Measurements from ENCODE around the gene SWI5.
A peak's percentile ranks its signal among the peaks of the same experiment; 100 is the strongest.
"Not testable (repeated sequence)": the region's sequence is repeated elsewhere in the genome, so short reads cannot be mapped to it uniquely, and the experiment has no call there.

The SWI5 gene

GRCh38 chr9:128276008-128276573 is at the start of gene SWI5:
Gene SWI5, plus strand, starts transcription at chr9:128276276.
- peak; percentile 99 to 100 for DNase-seq

GRCh38 chr9:128226412-128226801 is 49.7 kb upstream of the SWI5 start:
- DNase-seq = no peak

GRCh38 chr9:128230897-128231296 is 45.2 kb upstream of the SWI5 start:
- DNase-seq = not testable (repeated sequence)

GRCh38 chr9:128231638-128232527 is 44.2 kb upstream of the SWI5 start:
- no peak for DNase-seq

DNA sequence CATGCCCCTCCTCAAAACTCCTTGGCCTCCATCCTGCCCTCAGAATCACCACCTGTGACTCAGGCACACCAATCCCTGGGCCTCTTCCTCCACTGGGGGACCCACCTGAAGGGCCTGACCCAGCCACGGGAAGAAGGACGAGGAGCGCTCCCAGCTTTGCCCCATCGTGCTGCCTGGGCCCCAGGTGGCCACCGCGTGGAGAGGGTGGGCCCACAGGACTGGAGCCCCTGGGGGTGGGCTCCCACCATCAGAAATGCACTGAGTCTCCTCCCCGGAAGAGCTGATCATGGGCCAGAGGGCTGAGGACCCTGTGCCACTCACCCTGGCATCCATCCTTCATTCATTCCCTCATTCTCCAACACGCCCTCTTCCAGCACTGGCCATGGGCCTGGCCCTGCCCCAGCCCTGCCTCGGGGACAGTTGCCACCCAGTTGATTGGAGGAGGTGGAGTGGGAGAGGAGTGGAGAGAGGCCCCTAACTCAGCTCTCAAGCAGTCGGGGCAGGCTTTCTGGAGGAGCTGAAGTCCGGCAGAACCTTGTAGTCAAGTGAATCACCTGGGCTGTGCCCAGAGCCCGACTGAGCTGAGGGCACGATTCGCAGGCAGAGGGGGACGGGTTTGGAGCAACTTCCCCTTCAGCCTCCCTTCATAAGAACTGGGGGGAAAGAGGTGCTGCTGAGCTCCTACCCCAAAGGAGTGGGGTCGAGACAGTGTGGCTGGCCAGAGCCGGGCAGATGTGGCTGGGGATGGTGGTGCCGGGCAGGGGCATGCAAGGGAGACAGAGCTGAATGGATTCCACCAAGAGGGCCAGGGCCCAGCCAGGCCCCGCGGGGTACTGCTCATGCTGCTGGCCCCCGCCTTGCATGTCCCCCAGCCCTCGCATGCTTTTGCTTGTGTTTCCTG is 43.3 kb upstream of the SWI5 start:
- no peak for DNase-seq

DNA sequence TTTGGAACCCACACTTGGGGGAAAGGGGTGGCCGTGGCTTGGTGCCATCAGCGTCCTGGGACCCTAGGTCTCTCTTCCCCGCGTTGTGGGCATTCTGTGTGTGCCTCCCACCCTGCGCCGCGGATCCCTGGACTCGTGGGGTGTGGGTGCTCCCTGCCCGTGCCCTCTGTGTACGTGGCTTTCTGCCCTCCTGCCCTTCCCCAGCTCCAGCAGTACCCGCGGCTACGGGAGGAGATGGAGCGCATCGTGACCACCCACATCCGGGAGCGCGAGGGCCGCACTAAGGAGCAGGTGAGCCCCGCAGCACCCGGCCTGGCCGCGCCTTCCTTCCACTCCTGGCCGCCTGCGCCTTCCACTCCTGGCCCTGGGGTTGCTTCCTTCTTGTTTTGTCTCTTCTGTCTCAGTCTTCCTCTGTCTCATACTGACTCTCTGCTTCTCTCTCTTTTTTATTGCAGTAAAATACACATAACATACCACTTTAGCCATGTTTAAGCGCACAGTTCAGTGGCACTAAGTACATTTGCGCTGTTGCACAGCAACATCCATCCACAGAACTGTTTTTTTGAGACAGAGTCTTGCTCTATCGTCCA is 42.2 kb upstream of the SWI5 start:
- DNase-seq = no peak

DNA sequence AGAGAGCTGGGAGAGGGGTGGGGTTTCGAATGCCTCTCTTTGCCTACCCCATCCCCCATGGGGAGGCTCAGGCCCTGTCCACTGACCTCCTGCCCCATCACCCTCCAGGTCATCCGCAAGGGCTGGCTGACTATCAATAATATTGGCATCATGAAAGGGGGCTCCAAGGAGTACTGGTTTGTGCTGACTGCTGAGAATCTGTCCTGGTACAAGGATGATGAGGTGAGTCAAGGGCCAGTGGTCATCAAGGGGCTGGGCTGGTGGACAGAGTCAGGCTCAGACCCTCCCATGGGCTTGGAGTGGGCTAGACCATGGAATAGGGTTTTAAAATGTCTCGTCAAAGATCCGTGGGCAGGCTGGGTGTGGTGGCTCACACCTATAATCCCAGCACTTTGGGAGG is 34.0 kb upstream of the SWI5 start:
- no peak for DNase-seq

DNA sequence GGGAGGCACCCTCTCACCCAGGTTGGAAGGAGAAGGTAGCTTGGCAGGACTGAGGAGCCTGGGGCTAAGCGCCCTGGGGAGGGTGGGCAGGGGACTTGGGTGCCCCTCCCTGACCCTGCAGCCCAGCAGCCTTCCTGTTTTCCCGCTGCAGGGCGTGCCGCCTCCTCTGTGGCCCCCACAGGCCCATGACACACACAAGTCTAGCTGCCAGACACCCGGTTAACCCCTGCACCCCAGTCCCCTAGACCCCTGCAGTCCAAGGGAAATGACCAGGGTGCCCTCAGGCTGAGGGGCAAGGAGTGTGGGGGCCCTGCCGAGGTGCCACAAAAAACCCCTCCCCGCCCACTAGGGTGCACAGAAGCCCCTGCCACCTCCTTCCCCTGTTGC is 33.3 kb upstream of the SWI5 start:
- DNase-seq = no peak

DNA sequence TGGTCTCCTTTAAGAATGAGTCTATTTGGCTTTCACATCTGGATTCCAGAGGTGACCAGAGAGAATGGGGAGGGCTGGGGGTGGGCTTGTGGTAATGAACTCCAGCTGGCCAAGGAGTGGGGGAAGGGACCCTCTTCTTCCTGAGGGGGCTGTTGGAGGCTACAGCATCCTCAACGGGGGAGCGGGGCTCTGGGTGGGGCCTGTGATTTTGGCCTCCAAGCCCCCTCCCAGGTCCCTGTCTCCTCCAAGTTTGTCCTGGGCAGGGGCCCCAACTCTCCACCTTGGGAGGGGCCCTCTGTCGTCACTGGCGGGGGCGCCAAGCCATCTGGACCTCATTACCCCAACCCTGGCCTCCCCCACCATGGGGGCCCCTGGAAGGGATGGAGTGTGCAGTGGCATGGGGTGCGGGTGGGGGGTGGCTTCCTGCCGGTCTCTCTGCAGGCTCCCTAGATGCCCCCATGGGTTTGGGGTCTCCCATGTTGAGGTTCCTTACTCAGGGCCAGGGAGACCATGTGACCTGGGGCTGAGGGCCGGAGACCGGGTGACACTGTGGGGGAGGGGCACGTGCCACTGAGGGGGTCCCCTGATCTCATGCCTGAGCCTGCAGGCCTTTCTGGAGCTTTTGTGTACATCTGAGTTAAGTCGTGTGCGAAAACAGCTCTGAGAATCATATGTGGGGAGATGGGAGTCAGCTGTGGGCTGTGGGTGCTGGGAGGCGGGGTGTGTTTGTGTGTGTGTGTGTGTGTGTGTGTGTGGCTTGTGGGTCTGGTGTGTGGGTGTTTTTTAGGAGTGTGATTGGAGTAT is 32.7 kb upstream of the SWI5 start:
- DNase-seq = no peak

DNA sequence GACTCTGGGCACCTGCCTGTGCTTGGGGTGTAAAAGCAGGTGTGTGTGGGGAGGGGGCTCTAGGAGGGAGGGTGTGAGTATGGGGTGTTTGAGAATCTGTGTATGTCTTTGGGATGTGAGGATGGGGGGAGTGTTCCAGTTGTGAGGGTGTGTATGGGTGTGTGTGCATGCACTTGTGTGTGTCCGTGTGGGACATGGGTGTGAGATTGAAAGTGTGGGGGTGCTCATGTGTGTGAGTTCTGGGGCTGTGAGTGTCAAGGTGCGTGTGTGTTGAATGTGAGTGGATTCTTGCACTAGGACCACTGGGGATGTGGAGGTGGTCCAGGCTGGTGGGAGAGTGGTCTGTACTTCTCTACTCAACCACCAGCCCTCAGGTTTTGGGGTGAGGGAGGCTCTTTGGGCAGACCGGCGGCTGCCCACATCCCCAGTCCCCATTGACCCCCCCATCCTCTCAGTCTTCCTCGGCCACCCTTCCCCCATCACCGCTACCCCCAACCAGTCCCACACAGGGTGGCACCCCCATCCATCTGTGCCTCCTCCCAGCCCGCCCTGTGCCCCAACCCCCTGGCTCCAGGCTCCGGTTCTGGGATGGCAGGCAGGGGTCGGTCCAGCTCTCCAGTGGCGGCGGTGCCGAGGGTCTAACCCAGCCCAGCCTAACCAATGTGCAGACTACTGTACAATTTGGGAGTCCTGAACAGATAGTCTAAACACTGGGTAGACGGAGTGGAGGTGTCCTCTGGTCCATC is 31.8 kb upstream of the SWI5 start:
- no peak for DNase-seq

DNA sequence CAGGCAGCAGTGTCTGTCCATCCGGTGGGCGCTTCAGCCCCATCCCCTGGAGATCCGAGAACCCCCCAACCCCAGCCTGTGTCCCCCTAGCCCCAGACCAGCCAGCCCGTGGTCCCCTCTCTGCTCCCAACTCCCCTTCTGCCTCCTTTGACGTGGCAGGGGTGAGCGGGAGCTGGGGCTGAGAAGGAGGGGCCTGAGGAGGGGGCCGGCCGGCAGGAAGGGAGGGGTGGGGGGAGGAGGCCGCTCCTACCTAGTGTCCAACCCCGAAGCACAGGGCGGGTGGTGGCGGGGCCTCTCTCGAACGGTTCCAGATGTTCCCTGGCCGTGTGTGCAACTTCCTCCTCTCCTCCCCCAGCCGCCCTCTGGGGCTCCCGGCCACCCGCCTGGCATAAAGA is 31.2 kb upstream of the SWI5 start:
- DNase-seq = no peak

DNA sequence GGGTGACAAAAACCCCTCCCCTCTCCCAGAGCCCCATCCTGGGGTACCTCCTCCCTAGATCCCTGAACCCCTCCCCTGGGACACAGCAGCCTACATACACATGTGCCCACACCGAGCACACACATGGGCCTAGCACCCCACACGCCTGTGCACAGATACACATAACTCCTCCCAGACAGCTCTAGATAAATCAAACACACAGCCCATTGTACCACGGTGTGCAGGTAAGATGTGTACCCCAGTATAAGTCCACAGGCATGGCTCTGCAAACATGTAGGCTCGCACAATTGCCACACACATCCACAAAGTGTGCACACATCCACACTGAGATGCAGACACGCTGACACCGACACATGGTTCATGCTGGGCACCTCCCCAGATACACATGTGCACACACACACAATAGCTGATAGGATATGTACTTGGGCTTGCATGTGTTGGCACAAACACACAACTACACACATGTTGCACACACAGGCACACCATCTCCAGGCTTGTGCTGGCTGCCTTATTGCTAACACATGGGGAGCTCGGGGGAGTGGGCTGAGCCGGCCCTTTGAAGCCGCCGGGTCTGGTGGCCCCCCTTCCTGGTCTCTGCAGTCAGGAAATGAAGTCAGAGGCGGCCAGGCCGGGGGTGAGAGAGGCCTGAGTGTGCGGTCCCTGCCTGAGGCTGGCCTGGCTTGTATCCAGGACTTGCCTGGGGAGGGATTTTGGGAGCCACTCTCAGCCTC is 30.5 kb upstream of the SWI5 start:
- no peak for DNase-seq

GRCh38 chr9:128246471-128246870 is 29.6 kb upstream of the SWI5 start:
- no peak for DNase-seq

- no peak for DNase-seq
These were observed 28.8 kb upstream of the SWI5 start for GRCh38 chr9:128247226-128247803.

GRCh38 chr9:128249558-128249907 is 26.5 kb upstream of the SWI5 start:
- DNase-seq = no peak

GRCh38 chr9:128249908-128250838 is 25.9 kb upstream of the SWI5 start:
- DNase-seq = peak; percentile 67 to 89

DNA sequence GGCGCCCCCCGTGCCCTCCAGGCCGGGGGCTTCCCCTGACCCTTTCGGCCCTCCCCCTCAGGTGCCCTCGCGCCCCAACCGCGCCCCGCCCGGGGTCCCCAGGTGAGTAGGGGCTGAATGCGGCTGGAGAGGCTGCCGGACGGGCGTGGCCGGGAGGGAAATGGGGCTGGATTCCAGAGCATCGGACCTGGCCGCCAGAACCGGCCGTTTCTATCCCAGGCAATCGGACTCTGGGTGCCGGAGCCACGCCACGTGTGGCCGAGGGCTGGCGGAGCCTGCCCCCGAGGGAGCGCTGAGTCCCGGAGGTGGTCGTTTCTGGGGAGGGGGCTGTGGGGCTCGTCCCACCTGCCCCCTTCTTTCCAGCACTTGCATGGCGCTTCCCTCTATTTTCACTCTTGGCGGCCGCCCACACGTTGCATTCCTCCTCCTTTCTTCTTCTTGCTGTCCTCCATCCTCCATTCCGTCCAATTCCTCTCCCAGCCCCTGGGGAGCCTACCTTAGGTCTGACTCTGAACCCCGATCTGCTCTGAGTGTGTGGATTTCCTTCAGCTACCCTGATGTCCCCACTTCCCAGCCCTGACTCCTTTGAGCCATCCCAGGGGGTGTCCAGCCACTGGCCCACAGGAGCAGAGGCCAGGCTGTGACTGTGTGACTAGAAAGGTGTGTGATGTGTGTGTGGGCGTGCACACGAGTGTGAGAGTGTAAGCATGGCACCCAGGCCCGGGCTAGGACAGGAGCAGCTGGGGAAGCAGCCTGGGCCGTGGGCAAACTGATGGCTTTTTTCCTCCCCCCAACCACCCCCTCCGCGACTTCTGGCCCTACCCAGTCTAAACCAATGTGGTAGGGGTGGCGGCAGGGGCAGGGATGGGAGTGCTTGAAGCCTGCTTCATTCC is 25.0 kb upstream of the SWI5 start:
- DNase-seq = no peak

- DNase-seq = no peak
These were observed 24.4 kb upstream of the SWI5 start for GRCh38 chr9:128251732-128252100.

Measured in NCI-H2081 (cell line).